H54 (cell line): Measurements from ENCODE around the gene MPP4.

Source experiments
- DNase-seq: peaks from one replicate; pipeline ENCODE4 v3.0.0; 2011; ENCODE audit warnings: low spot score, mixed read lengths; ENCODE audit not compliant: insufficient read length
- FAIRE-seq: peaks from 3 replicates; lab custom pipeline; 2011; peaks lifted over from hg19 to GRCh38; lab: Jason Lieb, UNC
- POLR2A ChIP-seq: IDR thresholded peaks from 2 replicates; pipeline ENCODE4 v1.6.1; 2011; ENCODE audit warnings: low read depth, mild to moderate bottlenecking, low read length

MPP4 gene

DNA sequence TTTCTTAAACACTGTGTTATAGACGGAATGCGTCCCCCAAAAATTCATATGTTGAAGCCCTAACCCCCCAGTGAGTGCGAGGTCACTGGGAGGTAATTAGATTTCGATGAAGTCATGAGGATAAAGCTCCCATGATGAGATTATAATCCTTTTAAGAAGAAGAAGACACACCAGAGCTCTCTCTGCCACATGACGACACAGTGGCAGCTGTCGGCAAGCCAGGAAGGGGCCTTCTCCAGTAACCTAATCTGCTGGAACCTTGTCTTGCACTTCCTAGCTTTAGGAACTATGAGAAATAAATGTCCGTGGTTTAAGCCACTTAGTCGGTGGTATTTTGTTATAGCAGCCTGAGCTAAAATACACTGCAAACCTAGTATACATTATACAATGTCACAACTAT is 67.4 kb downstream of the MPP4 start:
- no peak for FAIRE-seq
- TF ChIP-seq POLR2A = no peak

DNA sequence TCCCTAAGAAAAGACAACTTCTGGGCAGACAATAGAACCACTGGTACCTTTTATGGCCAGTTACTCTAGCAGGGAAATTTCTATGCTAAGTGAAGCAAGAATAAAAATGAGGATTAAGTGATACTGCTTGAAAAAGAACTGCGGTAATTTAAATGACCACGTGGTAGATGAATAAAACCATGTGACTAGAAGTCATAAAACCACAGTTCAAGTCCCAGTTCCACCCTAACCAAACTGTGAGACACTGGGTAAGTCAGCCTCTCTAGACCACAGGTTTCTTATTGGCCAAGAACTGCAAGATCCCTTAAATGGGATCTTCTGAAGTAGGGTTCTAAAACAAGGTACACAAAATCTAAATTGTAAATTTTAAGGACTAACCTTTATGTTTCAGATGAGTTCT is 67.9 kb downstream of the MPP4 start:
- TF ChIP-seq POLR2A = no peak
- no peak for FAIRE-seq

More for the DNA sequence above, 67.4 kb downstream of the MPP4 start:
- no peak for DNase-seq

DNA sequence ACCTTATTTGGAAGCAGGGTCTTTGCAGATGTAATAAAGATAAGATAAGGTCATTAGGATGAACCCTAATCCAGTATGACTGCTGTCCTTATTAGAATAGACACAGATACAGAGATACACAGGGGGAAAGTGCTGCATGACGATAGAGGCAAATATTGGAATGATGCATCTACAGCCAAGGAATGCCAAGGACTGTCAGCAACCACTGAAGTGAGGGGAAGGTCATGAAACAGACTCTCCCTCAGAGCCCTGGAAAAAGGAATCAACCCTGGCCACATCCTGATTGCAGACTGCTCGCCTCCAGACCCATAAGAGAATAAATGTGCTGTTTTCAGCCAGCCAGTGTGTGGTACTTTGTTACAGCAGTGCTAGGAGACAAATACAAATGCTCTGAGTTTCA is 69.9 kb downstream of the MPP4 start:
- FAIRE-seq (peak; percentile 30), DNase-seq (no peak)
- TF ChIP-seq POLR2A = no peak

More for the DNA sequence above, 67.9 kb downstream of the MPP4 start:
- DNase-seq = no peak

DNA sequence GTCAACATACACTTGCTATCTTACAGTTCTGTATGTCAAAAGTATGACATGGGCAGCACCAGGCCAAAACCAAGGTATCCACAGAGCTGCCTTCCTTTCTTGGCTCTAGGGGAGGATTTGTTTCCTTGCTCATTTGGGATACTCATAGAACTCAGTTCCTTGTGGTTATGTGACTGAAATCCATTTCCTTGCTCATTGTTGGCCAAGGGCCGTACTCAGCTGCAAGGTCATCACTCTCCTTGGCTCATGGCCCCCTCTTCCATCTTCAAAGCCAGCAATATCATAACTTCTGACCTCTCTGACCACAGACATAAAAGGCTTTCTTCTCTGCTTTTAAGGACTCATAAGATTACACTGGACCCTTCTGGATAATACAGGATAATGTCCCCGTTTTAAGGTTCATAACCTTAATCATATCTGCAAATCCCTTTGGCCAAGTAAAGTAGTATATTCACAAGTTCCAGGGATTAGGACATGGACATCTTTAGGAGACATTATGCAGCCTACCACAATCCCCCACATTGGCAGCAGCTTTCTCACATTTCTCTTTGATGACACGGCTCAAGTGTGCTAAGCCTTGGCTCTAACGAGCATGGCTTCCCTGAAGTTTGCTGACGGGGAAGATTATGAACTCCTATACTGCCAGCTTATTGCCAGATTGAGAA is 76.0 kb downstream of the MPP4 start:
- no peak for DNase-seq
- TF ChIP-seq POLR2A = no peak
- FAIRE-seq = no peak

DNA sequence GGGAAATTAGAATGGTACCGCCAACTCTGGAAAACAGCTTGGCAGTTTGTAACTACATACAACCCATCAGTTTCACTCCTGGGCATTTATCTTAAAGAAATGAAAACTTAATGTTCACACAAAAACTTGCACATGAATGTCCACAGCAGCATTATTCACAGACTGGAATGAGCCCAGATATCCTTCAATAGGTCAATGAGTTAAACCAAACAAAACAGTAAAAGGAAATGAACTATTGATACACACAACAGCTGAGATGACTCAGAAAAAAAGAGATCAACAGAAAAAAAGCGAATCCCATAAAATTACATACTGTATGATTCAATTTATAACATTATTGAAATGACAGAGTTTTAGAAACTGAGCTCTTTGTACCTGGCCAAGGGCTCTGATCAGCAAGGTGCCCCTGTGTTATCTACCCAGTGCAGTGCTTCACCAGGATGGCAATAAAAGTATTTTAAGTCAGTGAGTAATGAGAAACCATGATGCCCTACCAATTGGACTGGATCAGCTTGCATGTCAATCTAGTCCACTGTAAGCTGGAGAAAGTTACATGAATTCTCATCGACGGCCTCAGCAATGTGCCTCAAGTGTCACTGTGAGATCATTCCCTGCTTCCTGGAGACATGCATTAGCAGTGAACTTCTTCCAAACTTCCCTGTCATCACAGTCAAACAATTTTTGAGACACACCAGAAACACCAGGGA is 77.0 kb downstream of the MPP4 start:
- TF ChIP-seq POLR2A = no peak
- no peak for FAIRE-seq
- no peak for DNase-seq

DNA sequence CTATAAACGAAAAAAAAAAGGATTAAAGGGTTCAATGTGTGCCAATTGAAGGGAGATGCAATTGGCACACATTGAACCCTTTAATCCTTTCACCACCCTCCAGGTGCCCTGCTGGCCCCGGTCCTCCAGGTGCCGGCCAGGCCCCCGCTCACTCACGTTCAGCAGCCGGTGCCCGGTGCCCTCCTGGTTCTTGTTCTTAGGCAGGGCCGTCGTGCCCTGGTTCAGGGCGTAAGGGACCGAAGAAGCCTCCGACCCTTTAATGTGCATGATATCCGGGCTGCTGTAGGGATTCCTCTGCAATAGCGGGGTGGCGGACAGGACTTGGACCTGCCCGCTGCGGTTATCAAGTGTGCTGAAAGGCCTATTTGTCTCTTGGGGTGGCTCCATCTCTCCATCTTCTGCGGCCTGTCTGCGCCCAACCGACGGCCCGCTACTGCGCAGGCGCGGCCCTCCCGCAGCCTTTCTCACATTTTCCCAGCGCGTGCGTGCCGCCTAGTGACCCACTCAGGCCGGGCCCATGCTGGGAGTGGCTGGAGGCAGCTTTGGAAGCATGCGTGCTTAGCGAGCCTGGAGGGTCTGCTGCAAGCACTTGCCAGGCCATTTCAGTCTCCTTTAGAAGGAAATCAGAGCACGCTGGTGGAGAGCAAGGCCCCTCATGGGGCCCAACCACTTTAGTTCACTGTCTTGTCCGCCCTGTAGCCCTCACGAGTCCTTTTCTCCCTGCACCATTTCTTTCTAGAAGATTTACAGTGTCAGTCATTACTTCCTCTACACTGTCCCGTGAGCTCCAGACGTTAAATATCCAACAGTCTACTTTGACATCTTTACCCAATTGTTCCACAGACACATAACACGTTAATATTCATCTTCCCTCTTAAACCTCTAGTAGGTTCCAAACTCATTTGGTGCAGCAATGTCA is 79.4 kb downstream of the MPP4 start:
- no peak for TF ChIP-seq POLR2A
- no peak for FAIRE-seq
- no peak for DNase-seq

DNA sequence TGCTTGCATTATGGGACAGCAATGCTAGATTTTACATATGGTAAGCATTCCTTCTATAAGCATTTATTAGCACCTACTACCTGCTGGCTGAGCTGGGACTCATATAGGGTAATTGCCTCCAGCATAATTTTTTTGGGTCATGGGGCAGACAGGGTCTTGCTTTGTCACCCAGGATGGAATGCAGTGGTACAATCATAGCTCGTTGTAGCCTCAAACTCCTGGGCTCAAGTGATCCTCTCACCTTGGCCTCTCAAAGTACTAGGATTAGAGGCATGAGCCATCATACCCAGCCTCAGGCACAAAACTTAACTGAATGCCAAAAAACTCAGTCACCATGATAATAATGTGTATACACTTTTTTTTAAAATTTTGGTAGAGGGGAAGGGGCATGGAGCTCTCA is 90.4 kb downstream of the MPP4 start:
- no peak for FAIRE-seq

DNA sequence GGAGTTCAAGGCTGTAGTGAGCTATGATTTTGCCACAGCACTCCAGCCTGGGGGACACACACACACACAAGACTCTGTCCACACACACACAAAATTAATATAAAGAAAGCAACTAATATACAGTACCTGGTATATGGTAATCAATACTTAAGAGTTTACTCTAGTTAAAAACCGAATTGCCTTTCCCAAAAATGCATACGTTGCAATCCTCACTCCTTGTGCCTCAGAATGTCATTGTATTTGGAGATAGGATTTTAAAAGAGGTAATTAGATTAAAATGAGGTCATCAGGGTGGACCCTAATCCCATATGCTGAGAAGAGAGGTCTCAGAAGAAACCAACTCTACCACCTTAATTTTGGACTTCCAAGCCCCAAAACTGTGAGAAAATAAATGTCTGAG is 90.9 kb downstream of the MPP4 start:
- FAIRE-seq = no peak
- TF ChIP-seq POLR2A = no peak
- DNase-seq = no peak

More for the DNA sequence above, 90.4 kb downstream of the MPP4 start:
- no peak for DNase-seq
- no peak for TF ChIP-seq POLR2A

DNA sequence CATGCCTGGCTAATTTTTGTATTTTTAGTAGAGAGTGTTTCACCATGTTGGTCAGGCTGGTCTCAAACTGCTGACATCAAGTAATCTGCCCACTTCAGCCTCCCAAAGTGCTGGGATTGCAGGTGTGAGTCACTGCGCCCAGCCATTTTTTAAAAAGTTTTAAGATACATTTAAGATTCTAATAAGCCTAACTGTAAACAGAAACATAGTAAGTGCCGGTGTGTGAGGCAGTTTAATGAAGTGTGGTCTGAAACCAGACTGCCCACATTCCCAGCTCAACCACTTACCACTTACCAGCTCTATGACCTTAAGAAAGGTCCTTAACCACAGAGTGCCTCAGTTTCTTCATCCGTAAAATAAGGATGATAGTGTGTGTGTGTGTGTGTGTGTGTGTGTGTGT is 97.5 kb downstream of the MPP4 start:
- FAIRE-seq = no peak
- no peak for DNase-seq
- no peak for TF ChIP-seq POLR2A

DNA sequence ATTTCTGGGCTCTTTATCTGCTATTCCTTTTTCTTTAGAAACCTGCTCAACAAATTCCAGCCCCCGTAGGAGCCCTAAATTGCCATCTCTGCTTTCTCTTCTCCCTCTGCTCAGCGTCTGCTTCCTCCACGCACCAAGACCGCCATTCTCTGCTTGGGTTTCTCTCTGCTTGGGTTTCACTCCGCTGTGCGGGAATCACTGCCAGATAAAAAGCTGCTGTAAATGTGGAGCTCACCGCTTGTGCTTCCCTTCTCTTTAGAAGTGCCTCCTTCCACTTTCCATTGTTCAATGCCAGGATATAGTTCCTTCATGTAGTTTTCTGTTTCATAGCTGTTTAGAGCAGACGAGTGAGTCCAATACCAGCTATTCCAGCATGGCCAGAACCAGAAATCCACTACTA is 101.0 kb downstream of the MPP4 start:
- no peak for FAIRE-seq

More for the DNA sequence above, 101.0 kb downstream of the MPP4 start:
- DNase-seq = no peak
- no peak for TF ChIP-seq POLR2A
